H1 (cell line): ENCODE data around the gene CHRNA3. TPM values are rescaled to one million over a fixed set of nuclear protein-coding genes. Genes with fewer than 3 reads are reported as not detected.

ENCODE experiments used
- BCL11A ChIP-seq, 2 experiments: IDR thresholded peaks; one replicate each; pipeline ENCODE4 v1.6.1; 2011; ENCODE audit warnings: low read depth in 2 of 2, low read length in 2 of 2, mild to moderate bottlenecking in 2 of 2
- CBX8 ChIP-seq: fragments of 300-800, 300-1000 bp; sonication (generic); IDR thresholded peaks from 2 replicates; pipeline ENCODE4 v1.7.1; 2016; ENCODE audit warnings: low read depth, low read length, borderline replicate concordance
- CREB1 ChIP-seq: IDR thresholded peaks from 2 replicates; pipeline ENCODE4 v1.6.1; 2012; ENCODE audit warnings: inconsistent platforms
- CTBP2 ChIP-seq: IDR thresholded peaks from 2 replicates; pipeline ENCODE4 v1.7.0; 2011; ENCODE audit warnings: borderline replicate concordance, mild to moderate bottlenecking, moderate library complexity, mixed read lengths, low read length; ENCODE audit not compliant: insufficient read depth, insufficient read length
- EGR1 ChIP-seq: IDR thresholded peaks from 2 replicates; pipeline ENCODE4 v1.6.1; 2011; ENCODE audit warnings: low read depth, low read length, borderline replicate concordance
- GTF2F1 ChIP-seq: IDR thresholded peaks from 2 replicates; pipeline ENCODE4 v1.6.1; 2012; ENCODE audit warnings: low read depth, low read length, improper control_type of control experiment, borderline replicate concordance
- KDM1A ChIP-seq: fragments of 200-600, 300-600 bp; sonication (generic); IDR thresholded peaks from 2 replicates; pipeline ENCODE4 v1.7.1; 2016; ENCODE audit warnings: mild to moderate bottlenecking, low read length, borderline replicate concordance
- KDM5A ChIP-seq: fragments of 200-600 bp; IDR thresholded peaks from 2 replicates; pipeline ENCODE4 v1.7.1; 2012; ENCODE audit warnings: mild to moderate bottlenecking, low read length, inconsistent platforms, mixed read lengths
- MAX ChIP-seq: IDR thresholded peaks from 2 replicates; pipeline ENCODE4 v1.6.1; 2012; ENCODE audit warnings: inconsistent platforms
- PHF8 ChIP-seq: fragments of 200-600 bp; sonication (generic); conservative IDR thresholded peaks from 2 replicates; pipeline ENCODE4 v1.7.1; 2012; ENCODE audit warnings: low read depth, mild to moderate bottlenecking, inconsistent platforms, low read length, moderate library complexity
- POLR2AphosphoS5 ChIP-seq: IDR thresholded peaks from 2 replicates; pipeline ENCODE4 v1.6.1; 2011; ENCODE audit warnings: low read depth, low read length
- SIRT6 ChIP-seq: IDR thresholded peaks from one replicate; pipeline ENCODE4 v1.7.1; 2012; ENCODE audit warnings: low read length, inconsistent platforms
- SUZ12 ChIP-seq: fragments of 200-600 bp; sonication (generic); IDR thresholded peaks from 2 replicates; pipeline ENCODE4 v1.6.1; 2012; ENCODE audit warnings: mild to moderate bottlenecking, inconsistent platforms, low read length, moderate library complexity, mixed read lengths
- USF2 ChIP-seq: IDR thresholded peaks from 2 replicates; pipeline ENCODE4 v1.6.1; 2011; ENCODE audit warnings: low read length, improper control_type of control experiment
- polyA plus RNA-seq, 7 experiments: library from polyadenylated mRNA; depleted of rRNA in 3 of 7; stranded (reverse) in 5 of 7; unstranded in 2 of 7; fragments of >200 nt in 5 of 7; fragments of 200-250 nt in 2 of 7; gene quantifications; 1 replicate in 5 of 7; 2 replicates in 1 of 7; 4 replicates in 1 of 7; pipeline versions ENCODE4 v1.2.1 to v1.2.3, GENCODE V29; 2011 to 2013; ENCODE audit warnings: missing spikeins in 2 of 7, mixed read lengths in 2 of 7
- total RNA-seq: library from RNA; stranded (reverse); fragmentation: NEBNext Ultra II Directional; extraction: Animal tissue kit (Norgen Biotek cat#: 25700); gene quantifications from 2 replicates; pipeline ENCODE4 v1.2.1, GENCODE V29; 2021

CHRNA3 gene
- total and polyA plus RNA-seq, 2 of the 8 experiments (the other 6 are each of a cell fraction or from before 2014, with no cell fraction given): 2.1 to 4.7 TPM

- TF ChIP-seq SIRT6 (no peak), KDM5A (no peak), KDM1A (no peak), CTBP2 (no peak), CREB1 (no peak), CBX8 (no peak), POLR2AphosphoS5 (no peak), GTF2F1 (no peak), SUZ12 (no peak), BCL11A (IDR thresholded peaks at IDR 0.05; ENCODE audit: low read depth in 2 of 2, low read length in 2 of 2) (no peak), MAX (no peak), USF2 (no peak), EGR1 (no peak), PHF8 (no peak)
These were observed 54.6 kb downstream of the CHRNA3 start (continued) for GRCh38 chr15:78565951-78566774.
